SH-SY5Y (cell line): ENCODE data around the gene SPEM3.

Source experiments
- GATA2 ChIP-seq: IDR thresholded peaks from 2 replicates; pipeline ENCODE4 v1.6.1; 2011; ENCODE audit warnings: mild to moderate bottlenecking, low read depth, low read length
- GATA3 ChIP-seq: IDR thresholded peaks from 2 replicates; pipeline ENCODE4 v1.6.1; 2011; ENCODE audit warnings: low read depth, mild to moderate bottlenecking, low read length, moderate library complexity

SPEM3 gene

GRCh38 chr17:7438656-7439460 lies 10.2 kb downstream of the SPEM3 start:
- TF ChIP-seq GATA3 (no peak), GATA2 (no peak)

GRCh38 chr17:7439462-7440112 lies 10.9 kb downstream of the SPEM3 start, which contains the start of gene FGF11:
Gene FGF11 (plus strand): TSS chr17:7439512. CDS start chr17:7439621, 109 bp downstream.
- TF ChIP-seq GATA3 (no peak), GATA2 (no peak)

GRCh38 chr17:7440113-7440833 lies 11.6 kb downstream of the SPEM3 start:
- TF ChIP-seq GATA2 (no peak), GATA3 (no peak)

GRCh38 chr17:7440834-7441195 lies 12.2 kb downstream of the SPEM3 start:
- TF ChIP-seq GATA3, result no peak
- TF ChIP-seq GATA2, result no peak

- TF ChIP-seq GATA2 (no peak), GATA3 (no peak)
Measured at GRCh38 chr17:7441266-7441665, 12.6 kb downstream of the SPEM3 start.

- TF ChIP-seq GATA2 (no peak), GATA3 (no peak)
Measured at GRCh38 chr17:7442142-7442541, 13.5 kb downstream of the SPEM3 start.

- TF ChIP-seq GATA3, result no peak
- TF ChIP-seq GATA2, result no peak
Measured at GRCh38 chr17:7443499-7444485, 15.1 kb downstream of the SPEM3 start.

GRCh38 chr17:7444682-7445618 lies 16.3 kb downstream of the SPEM3 start, which contains the start of gene CHRNB1:
Gene CHRNB1 (plus strand): TSS chr17:7445061. CDS start chr17:7445128, 67 bp downstream.
- TF ChIP-seq GATA3 (no peak), GATA2 (no peak)

GRCh38 chr17:7445619-7445968 lies 16.9 kb downstream of the SPEM3 start:
- no peak for TF ChIP-seq GATA3
- no peak for TF ChIP-seq GATA2

GRCh38 chr17:7448461-7448860 lies 19.8 kb downstream of the SPEM3 start:
- TF ChIP-seq GATA2 (no peak), GATA3 (no peak)

- TF ChIP-seq GATA2 (no peak), GATA3 (no peak)
Measured at GRCh38 chr17:7459961-7460545, 31.4 kb downstream of the SPEM3 start.

GRCh38 chr17:7460850-7461660 lies 32.4 kb downstream of the SPEM3 start:
- TF ChIP-seq GATA2 (no peak), GATA3 (no peak)
